Ishikawa (cell line): Measurements from ENCODE around the gene TCEAL9.

ENCODE experiments used
- CREB1 ChIP-seq: IDR thresholded peaks from 2 replicates; pipeline ENCODE4 v1.6.1; 2012; ENCODE audit warnings: low read depth
- TAF1 ChIP-seq: IDR thresholded peaks from 2 replicates; pipeline ENCODE4 v1.6.1; 2012; ENCODE audit warnings: low read depth, mild to moderate bottlenecking

DNA sequence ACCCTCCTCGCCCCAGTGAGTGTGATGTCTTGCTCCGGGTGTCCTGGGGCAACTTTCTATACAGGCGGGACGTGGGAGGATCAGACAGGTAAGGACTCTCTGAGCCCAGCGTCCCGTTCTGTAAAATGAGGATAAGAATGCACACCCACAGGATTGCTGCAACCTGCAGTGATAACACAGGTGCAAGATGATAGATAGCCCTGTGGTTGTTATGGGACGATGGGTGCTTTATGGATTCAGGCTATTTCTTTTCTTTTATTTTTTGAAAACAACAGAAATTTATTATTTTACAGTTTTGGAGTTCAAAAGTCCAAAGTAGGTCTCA, 48.7 kb downstream of the TCEAL9 start:
- TF ChIP-seq TAF1: no peak
- no peak for TF ChIP-seq CREB1
